H1 (cell line): ENCODE data around the gene UBE2E1. TPM values are rescaled to one million over a fixed set of nuclear protein-coding genes. Genes with fewer than 3 reads are reported as not detected.

ENCODE experiments used
- CTCF ChIA-PET: fragments of 300-600 bp; sonication (Branson Sonifier 250); formaldehyde crosslinking; loops from one replicate; lab custom pipeline; 2021; ENCODE audit not compliant: partially characterized antibody; lab: Charles Lee
- POLR2A ChIA-PET: fragments of 300-600 bp; sonication (Branson Sonifier 250); formaldehyde crosslinking; loops from one replicate; lab custom pipeline; 2021; ENCODE audit warnings: inconsistent platforms; ENCODE audit not compliant: partially characterized antibody; lab: Charles Lee
- DNase-seq, 2 experiments: peaks; one replicate each; pipeline versions ENCODE4 v3.0.0 to v3.0.0-alpha.2; 2010 to 2022; ENCODE audit warnings: low spot score in 2 of 2, low read depth in 1 of 2, mixed read lengths in 1 of 2
- FAIRE-seq: peaks from 2 replicates; lab custom pipeline; 2011; peaks lifted over from hg19 to GRCh38; lab: Jason Lieb, UNC
- H2AFZ ChIP-seq: 2 replicates; pipeline ENCODE4 v1.8.1; 2012; ENCODE audit warnings: low read length, inconsistent platforms
- H2AK5ac ChIP-seq: 2 replicates; pipeline ENCODE4 v1.6.1; 2013; ENCODE audit warnings: low read depth, low read length
- H2BK120ac ChIP-seq: replicated peaks from 2 replicates; pipeline ENCODE3; 2013; ENCODE audit warnings: low read depth, low read length, inconsistent platforms
- H2BK12ac ChIP-seq: 2 replicates; pipeline ENCODE4 v1.6.1; 2013; ENCODE audit warnings: low read depth, low read length
- H2BK15ac ChIP-seq: 2 replicates; pipeline ENCODE4 v1.6.1; 2013; ENCODE audit warnings: low read length
- H2BK20ac ChIP-seq: 2 replicates; pipeline ENCODE4 v1.6.1; 2013; ENCODE audit warnings: low read length
- H2BK5ac ChIP-seq: 2 replicates; pipeline ENCODE4 v1.6.1; 2013; ENCODE audit warnings: low read depth, low read length
- H3K14ac ChIP-seq: 2 replicates; pipeline ENCODE4 v1.6.1; 2013; ENCODE audit warnings: inconsistent platforms; ENCODE audit not compliant: insufficient read length
- H3K18ac ChIP-seq: 2 replicates; pipeline ENCODE4 v1.6.1; 2013; ENCODE audit warnings: low read length; ENCODE audit errors: extremely low read depth
- H3K23ac ChIP-seq: 2 replicates; pipeline ENCODE4 v1.6.1; 2013; ENCODE audit warnings: inconsistent platforms; ENCODE audit not compliant: insufficient read length
- H3K23me2 ChIP-seq: 2 replicates; pipeline ENCODE4 v1.6.1; 2013; ENCODE audit warnings: low read depth, low read length
- H3K27ac ChIP-seq: 2 replicates; pipeline ENCODE4 v1.6.1; 2011; ENCODE audit warnings: low read depth, low read length, inconsistent platforms
- H3K27me3 ChIP-seq, 4 experiments: replicated peaks in 1 of 4; 1 replicate in 1 of 4; 2 replicates in 3 of 4; pipeline versions ENCODE4 v1.6.1 to v1.8.1; 2011 to 2013; ENCODE audit warnings: low read length in 3 of 4, mild to moderate bottlenecking in 3 of 4, inconsistent platforms in 2 of 4, mixed read lengths in 2 of 4, moderate library complexity in 1 of 4; ENCODE audit not compliant: control insufficient read depth in 3 of 4, insufficient read depth in 3 of 4; ENCODE audit errors: extremely low read depth in 1 of 4
- H3K36me3 ChIP-seq, 4 experiments: 2 replicates each; pipeline versions ENCODE4 v1.6.1 to v1.8.1; 2011 to 2013; ENCODE audit warnings: mild to moderate bottlenecking in 4 of 4, low read length in 3 of 4, moderate library complexity in 2 of 4, control low read depth in 1 of 4, inconsistent platforms in 1 of 4; ENCODE audit not compliant: insufficient read depth in 4 of 4, control insufficient read depth in 2 of 4
- H3K4ac ChIP-seq: replicated peaks from 2 replicates; pipeline ENCODE3; 2013; ENCODE audit warnings: low read length, low read depth, mixed read lengths, inconsistent platforms; ENCODE audit not compliant: insufficient read length
- H3K4me1 ChIP-seq, 4 experiments: replicated peaks in 1 of 4; 1 replicate in 1 of 4; 2 replicates in 3 of 4; pipeline versions ENCODE4 v1.6.1 to v1.8.1; 2011 to 2013; ENCODE audit warnings: low read length in 3 of 4, inconsistent platforms in 2 of 4, mixed read lengths in 1 of 4; ENCODE audit not compliant: insufficient read depth in 4 of 4, control insufficient read depth in 3 of 4
- H3K4me2 ChIP-seq, 2 experiments: 2 replicates each; pipeline versions ENCODE4 v1.6.1 to v1.8.1; 2011 to 2013; ENCODE audit warnings: low read depth in 2 of 2, low read length in 2 of 2, control low read depth in 1 of 2, inconsistent platforms in 1 of 2, mild to moderate bottlenecking in 1 of 2; ENCODE audit not compliant: insufficient read depth in 1 of 2
- H3K4me3 ChIP-seq, 4 experiments: fragments of 200-600, 300-600 bp in 1 of 4; sonication (generic), shearing (Covaris generic), sonication (Bioruptor Twin) in 1 of 4; 2 replicates each; pipeline versions ENCODE4 v1.5.1 to v1.8.1; 2011 to 2016; ENCODE audit warnings: low read length in 4 of 4, low read depth in 3 of 4, control low read depth in 2 of 4, inconsistent platforms in 2 of 4, mild to moderate bottlenecking in 2 of 4, mixed read lengths in 1 of 4, moderate library complexity in 1 of 4; ENCODE audit not compliant: insufficient read depth in 2 of 4; ENCODE audit errors: extremely low read depth in 1 of 4
- H3K56ac ChIP-seq: replicated peaks from 2 replicates; pipeline ENCODE3; 2013; ENCODE audit warnings: low read depth, mild to moderate bottlenecking, mixed read lengths, low read length, inconsistent platforms; ENCODE audit not compliant: insufficient read length
- H3K79me1 ChIP-seq: 2 replicates; pipeline ENCODE4 v1.6.1; 2013; ENCODE audit warnings: low read depth, low read length, control low read depth
- H3K79me2 ChIP-seq, 2 experiments: 2 replicates each; pipeline versions ENCODE4 v1.6.1 to v1.8.1; 2012 to 2013; ENCODE audit warnings: low read length in 2 of 2, mild to moderate bottlenecking in 2 of 2, inconsistent platforms in 1 of 2; ENCODE audit not compliant: insufficient read depth in 2 of 2, control insufficient read depth in 1 of 2
- H3K9ac ChIP-seq, 4 experiments: replicated peaks in 1 of 4; 1 replicate in 1 of 4; 2 replicates in 3 of 4; pipeline versions ENCODE4 v1.6.1 to v1.8.1; 2011 to 2013; ENCODE audit warnings: low read depth in 3 of 4, low read length in 3 of 4, control low read depth in 2 of 4, mild to moderate bottlenecking in 2 of 4, moderate library complexity in 2 of 4, inconsistent platforms in 1 of 4; ENCODE audit errors: extremely low read depth in 1 of 4
- H3K9me3 ChIP-seq, 2 experiments: 2 replicates each; pipeline versions ENCODE4 v1.6.1 to v1.8.1; 2012 to 2013; ENCODE audit warnings: mild to moderate bottlenecking in 2 of 2, moderate library complexity in 2 of 2, control low read depth in 1 of 2, inconsistent platforms in 1 of 2, low read depth in 1 of 2, low read length in 1 of 2, mixed read lengths in 1 of 2; ENCODE audit not compliant: insufficient read depth in 2 of 2
- H4K20me1 ChIP-seq, 2 experiments: replicated peaks in 1 of 2; 2 replicates each; pipeline versions ENCODE3 to v1.8.1; 2011 to 2013; ENCODE audit warnings: inconsistent platforms in 2 of 2, low read length in 2 of 2, mild to moderate bottlenecking in 1 of 2; ENCODE audit not compliant: insufficient read depth in 2 of 2, control insufficient read depth in 1 of 2
- H4K5ac ChIP-seq: 2 replicates; pipeline ENCODE4 v1.6.1; 2013; ENCODE audit warnings: low read length, low read depth, mixed read lengths, inconsistent platforms; ENCODE audit not compliant: insufficient read length
- H4K8ac ChIP-seq: 2 replicates; pipeline ENCODE4 v1.8.0; 2013; ENCODE audit warnings: mild to moderate bottlenecking, moderate library complexity, low read length, inconsistent platforms; ENCODE audit not compliant: insufficient read depth; ENCODE audit errors: extremely low read depth
- H4K91ac ChIP-seq: replicated peaks from 2 replicates; pipeline ENCODE3; 2013; ENCODE audit warnings: low read length, mixed read lengths, inconsistent platforms; ENCODE audit not compliant: insufficient read length
- HDAC6 ChIP-seq: IDR thresholded peaks from one replicate; pipeline ENCODE4 v1.7.1; 2012; ENCODE audit warnings: low read depth, mild to moderate bottlenecking, inconsistent platforms, low read length, moderate library complexity
- POLR2A ChIP-seq, 2 experiments: IDR thresholded peaks; 1 replicate in 1 of 2; 2 replicates in 1 of 2; pipeline ENCODE4 v1.6.1; 2011; ENCODE audit warnings: low read depth in 2 of 2, low read length in 2 of 2, mild to moderate bottlenecking in 2 of 2; ENCODE audit errors: control extremely low read depth in 1 of 2
- POLR2AphosphoS5 ChIP-seq: IDR thresholded peaks from 2 replicates; pipeline ENCODE4 v1.6.1; 2011; ENCODE audit warnings: low read depth, low read length
- SP4 ChIP-seq: IDR thresholded peaks from 2 replicates; pipeline ENCODE4 v1.6.1; 2012; ENCODE audit warnings: low read length, inconsistent platforms
- SUZ12 ChIP-seq: fragments of 200-600 bp; sonication (generic); IDR thresholded peaks from 2 replicates; pipeline ENCODE4 v1.6.1; 2012; ENCODE audit warnings: mild to moderate bottlenecking, inconsistent platforms, low read length, moderate library complexity, mixed read lengths
- TAF1 ChIP-seq: IDR thresholded peaks from 2 replicates; pipeline ENCODE4 v1.6.1; 2011; ENCODE audit warnings: mild to moderate bottlenecking, low read depth, low read length
- WGBS, 2 experiments: shearing (Covaris generic) in 1 of 2; methylation state at CpG; one replicate each; pipeline versions ENCODE4 v1.1.6 to v1.1.7; 2013 to 2015; ENCODE audit warnings: low lambda C conversion rate in 2 of 2, mixed read lengths in 2 of 2, inconsistent platforms in 1 of 2, low coverage in 1 of 2, missing lambda C conversion rate in 1 of 2; ENCODE audit not compliant: insufficient replicate concordance in 2 of 2, insufficient coverage in 1 of 2, insufficient read length in 1 of 2; ENCODE audit errors: extremely low coverage in 1 of 2, missing lambda C conversion rate in 1 of 2; 5-methylcytosine and 5-hydroxymethylcytosine counted together
- polyA plus RNA-seq, 7 experiments: library from polyadenylated mRNA; depleted of rRNA in 3 of 7; stranded (reverse) in 5 of 7; unstranded in 2 of 7; fragments of >200 nt in 5 of 7; fragments of 200-250 nt in 2 of 7; gene quantifications; 1 replicate in 5 of 7; 2 replicates in 1 of 7; 4 replicates in 1 of 7; pipeline versions ENCODE4 v1.2.1 to v1.2.3, GENCODE V29; 2011 to 2013; ENCODE audit warnings: missing spikeins in 2 of 7, mixed read lengths in 2 of 7
- total RNA-seq: library from RNA; stranded (reverse); fragmentation: NEBNext Ultra II Directional; extraction: Animal tissue kit (Norgen Biotek cat#: 25700); gene quantifications from 2 replicates; pipeline ENCODE4 v1.2.1, GENCODE V29; 2021

UBE2E1 gene
- total and polyA plus RNA-seq, 2 of the 8 experiments (the other 6 are each of a cell fraction or from before 2014, with no cell fraction given) = 109 to 141 TPM

GRCh38 chr3:23872330-23872729 is 66.6 kb downstream of the UBE2E1 start:
- H3K14ac ChIP-seq = no peak overlapping the region
- no peak overlapping the region for H3K18ac ChIP-seq
- no peak overlapping the region for H3K4me2 ChIP-seq
- DNase-seq (no peak), FAIRE-seq (no peak)
- no peak overlapping the region for H2AFZ ChIP-seq
- H3K4me3 ChIP-seq = no peak overlapping the region
- H3K36me3 ChIP-seq = peaks cover 0 to 3% (median 0%) of the 10 kb centered on the region in 4 experiments; a peak in 2 of 8 replicates
- no peak overlapping the region for H2BK120ac ChIP-seq
- no peak overlapping the region for H3K4ac ChIP-seq
- no peaks in the 10 kb centered on the region; the same call in 1 of the 2 replicates for H3K23me2 ChIP-seq
- peaks cover 2 to 11% of the 10 kb centered on the region in 2 experiments for H4K20me1 ChIP-seq
- no peak overlapping the region for H3K56ac ChIP-seq
- H3K23ac ChIP-seq = no peak overlapping the region
- no CpG with 5 or more reads among the region's 3 CpGs for WGBS, 2 experiments
- no peak overlapping the region for H2BK12ac ChIP-seq
- no peaks in the 10 kb centered on the region for H3K9me3 ChIP-seq
- H4K5ac ChIP-seq = no peak overlapping the region
- no peak overlapping the region for H2BK15ac ChIP-seq
- POLR2A ChIA-PET = no interaction called here
- no peak overlapping the region for H3K9ac ChIP-seq
- no peak overlapping the region for H4K8ac ChIP-seq
- no peak overlapping the region for H2AK5ac ChIP-seq
- no peak overlapping the region for H3K27ac ChIP-seq
- no peak overlapping the region for H4K91ac ChIP-seq
- peaks cover 0 to 1% (median 0%) of the 10 kb centered on the region in 4 experiments; a peak in 1 of 7 replicates for H3K27me3 ChIP-seq
- H2BK5ac ChIP-seq = no peak overlapping the region
- peaks cover 0 to 65% of the 10 kb centered on the region in 2 experiments; a peak in 3 of 4 replicates for H3K79me2 ChIP-seq
- no peaks in the 10 kb centered on the region; the same call in 1 of the 2 replicates for H3K79me1 ChIP-seq
- H2BK20ac ChIP-seq = no peak overlapping the region
- CTCF ChIA-PET = interaction anchor here (0.7 kb wide), 1 partner anchor 156 kb away, joined by 3 read pairs; no protein-coding TSS in a partner anchor
- no peaks in the 10 kb centered on the region; a peak in 2 of 7 replicates for H3K4me1 ChIP-seq
- no peak for TF ChIP-seq HDAC6
- no peak for TF ChIP-seq POLR2AphosphoS5
- TF ChIP-seq POLR2A (IDR thresholded peaks at IDR 0.05; ENCODE audit: control extremely low read depth in 1 of 2, low read depth in 2 of 2, low read length in 2 of 2) = no peak
- no peak for TF ChIP-seq TAF1
- no peak for TF ChIP-seq SP4
- no peak for TF ChIP-seq SUZ12
